GM18502 (cell line): ENCODE measurements around the gene PAX7.

Experiments
- ATAC-seq: cut with Tn5 transposase; IDR thresholded peaks from one replicate; pipeline ENCODE4 v1.9.1; 2021; ENCODE audit warnings: mild to moderate bottlenecking; ENCODE audit not compliant: unreplicated experiment, poor library complexity

PAX7 gene

GRCh38 chr1:18657506-18658201 is 27.0 kb downstream of the PAX7 start:
- no peak for ATAC-seq

- no peak for ATAC-seq
Observed at GRCh38 chr1:18658831-18659230, 28.2 kb downstream of the PAX7 start.

GRCh38 chr1:18661404-18662285 is 31.0 kb downstream of the PAX7 start:
- ATAC-seq: no peak

- ATAC-seq: no peak
Observed at GRCh38 chr1:18662286-18662639, 31.6 kb downstream of the PAX7 start.

- ATAC-seq: no peak
Observed at GRCh38 chr1:18666317-18666920, 35.8 kb downstream of the PAX7 start.

GRCh38 chr1:18667333-18667732 is 36.7 kb downstream of the PAX7 start:
- ATAC-seq: no peak

GRCh38 chr1:18668046-18668445 is 37.4 kb downstream of the PAX7 start:
- no peak for ATAC-seq

- ATAC-seq: no peak
Observed at GRCh38 chr1:18668750-18669404, 38.2 kb downstream of the PAX7 start.

- no peak for ATAC-seq
Observed at GRCh38 chr1:18670121-18670867, 39.6 kb downstream of the PAX7 start.

GRCh38 chr1:18670868-18671225 is 40.2 kb downstream of the PAX7 start:
- no peak for ATAC-seq

GRCh38 chr1:18673976-18674375 is 43.3 kb downstream of the PAX7 start:
- no peak for ATAC-seq

- ATAC-seq: no peak
Observed at GRCh38 chr1:18676332-18676781, 45.7 kb downstream of the PAX7 start.

GRCh38 chr1:18681423-18681835 is 50.8 kb downstream of the PAX7 start:
- no peak for ATAC-seq

- ATAC-seq: no peak
Observed at GRCh38 chr1:18682375-18682774, 51.7 kb downstream of the PAX7 start.

- no peak for ATAC-seq
Observed at GRCh38 chr1:18684303-18684702, 53.7 kb downstream of the PAX7 start.

GRCh38 chr1:18686540-18686939 is 55.9 kb downstream of the PAX7 start:
- no peak for ATAC-seq

- no peak for ATAC-seq
Observed at GRCh38 chr1:18687273-18687672, 56.6 kb downstream of the PAX7 start.

- ATAC-seq: no peak
Observed at GRCh38 chr1:18691648-18692047, 61.0 kb downstream of the PAX7 start.

GRCh38 chr1:18693256-18694098 is 62.8 kb downstream of the PAX7 start:
- ATAC-seq: no peak
